ENCODE data around the gene IL31RA.
"Not testable (repeated sequence)": the region's sequence is repeated elsewhere in the genome, so short reads cannot be mapped to it uniquely, and the experiment has no call there.

Gene IL31RA

GRCh38 chr5:55850839-55851674 is at the start of gene IL31RA:
Gene IL31RA (plus strand): TSS chr5:55851357. CDS start chr5:55851571, 214 bp downstream.
- no peak for TF ChIP-seq ZFP3 (CRISPR knock-in tag; IDR thresholded peaks at IDR 0.05)
- TF ChIP-seq ZNF8 (CRISPR knock-in tag; IDR thresholded peaks at IDR 0.05), result no peak
- TF ChIP-seq GLIS3 (CRISPR knock-in tag; IDR thresholded peaks at IDR 0.05), result no peak
- TF ChIP-seq ZC3H10 (CRISPR knock-in tag; IDR thresholded peaks at IDR 0.05), result no peak
- TF ChIP-seq, protein P1, sequence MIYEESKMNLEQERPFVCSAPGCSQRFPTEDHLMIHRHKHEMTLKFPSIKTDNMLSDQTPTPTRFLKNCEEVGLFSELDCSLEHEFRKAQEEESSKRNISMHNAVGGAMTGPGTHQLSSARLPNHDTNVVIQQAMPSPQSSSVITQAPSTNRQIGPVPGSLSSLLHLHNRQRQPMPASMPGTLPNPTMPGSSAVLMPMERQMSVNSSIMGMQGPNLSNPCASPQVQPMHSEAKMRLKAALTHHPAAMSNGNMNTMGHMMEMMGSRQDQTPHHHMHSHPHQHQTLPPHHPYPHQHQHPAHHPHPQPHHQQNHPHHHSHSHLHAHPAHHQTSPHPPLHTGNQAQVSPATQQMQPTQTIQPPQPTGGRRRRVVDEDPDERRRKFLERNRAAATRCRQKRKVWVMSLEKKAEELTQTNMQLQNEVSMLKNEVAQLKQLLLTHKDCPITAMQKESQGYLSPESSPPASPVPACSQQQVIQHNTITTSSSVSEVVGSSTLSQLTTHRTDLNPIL (CRISPR knock-in tag; IDR thresholded peaks at IDR 0.05; ENCODE audit: low read depth), result no peak
- TF ChIP-seq, protein P2, sequence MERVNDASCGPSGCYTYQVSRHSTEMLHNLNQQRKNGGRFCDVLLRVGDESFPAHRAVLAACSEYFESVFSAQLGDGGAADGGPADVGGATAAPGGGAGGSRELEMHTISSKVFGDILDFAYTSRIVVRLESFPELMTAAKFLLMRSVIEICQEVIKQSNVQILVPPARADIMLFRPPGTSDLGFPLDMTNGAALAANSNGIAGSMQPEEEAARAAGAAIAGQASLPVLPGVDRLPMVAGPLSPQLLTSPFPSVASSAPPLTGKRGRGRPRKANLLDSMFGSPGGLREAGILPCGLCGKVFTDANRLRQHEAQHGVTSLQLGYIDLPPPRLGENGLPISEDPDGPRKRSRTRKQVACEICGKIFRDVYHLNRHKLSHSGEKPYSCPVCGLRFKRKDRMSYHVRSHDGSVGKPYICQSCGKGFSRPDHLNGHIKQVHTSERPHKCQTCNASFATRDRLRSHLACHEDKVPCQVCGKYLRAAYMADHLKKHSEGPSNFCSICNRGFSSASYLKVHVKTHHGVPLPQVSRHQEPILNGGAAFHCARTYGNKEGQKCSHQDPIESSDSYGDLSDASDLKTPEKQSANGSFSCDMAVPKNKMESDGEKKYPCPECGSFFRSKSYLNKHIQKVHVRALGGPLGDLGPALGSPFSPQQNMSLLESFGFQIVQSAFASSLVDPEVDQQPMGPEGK (CRISPR knock-in tag; IDR thresholded peaks at IDR 0.05; ENCODE audit: borderline replicate concordance), result no peak
- TF ChIP-seq ARNTL (CRISPR knock-in tag; IDR thresholded peaks at IDR 0.05; ENCODE audit: borderline replicate concordance, low read depth), result no peak
- no peak for TF ChIP-seq TCF4 (CRISPR knock-in tag; IDR thresholded peaks at IDR 0.05; ENCODE audit: borderline replicate concordance)
- no peak for TF ChIP-seq CSDC2 (CRISPR knock-in tag; IDR thresholded peaks at IDR 0.05)
- no peak for TF ChIP-seq RARB (CRISPR knock-in tag; IDR thresholded peaks at IDR 0.05)
- no peak for TF ChIP-seq ISL1 (CRISPR knock-in tag; IDR thresholded peaks at IDR 0.05)
- no peak for TF ChIP-seq ZNF70 (CRISPR knock-in tag; IDR thresholded peaks at IDR 0.05)
- TF ChIP-seq BACH2 (CRISPR knock-in tag; IDR thresholded peaks at IDR 0.05; ENCODE audit: borderline replicate concordance), result no peak
- TF ChIP-seq SNAI2 (CRISPR knock-in tag; IDR thresholded peaks at IDR 0.05), result no peak
- ATAC-seq, result peak; percentile 97

DNA sequence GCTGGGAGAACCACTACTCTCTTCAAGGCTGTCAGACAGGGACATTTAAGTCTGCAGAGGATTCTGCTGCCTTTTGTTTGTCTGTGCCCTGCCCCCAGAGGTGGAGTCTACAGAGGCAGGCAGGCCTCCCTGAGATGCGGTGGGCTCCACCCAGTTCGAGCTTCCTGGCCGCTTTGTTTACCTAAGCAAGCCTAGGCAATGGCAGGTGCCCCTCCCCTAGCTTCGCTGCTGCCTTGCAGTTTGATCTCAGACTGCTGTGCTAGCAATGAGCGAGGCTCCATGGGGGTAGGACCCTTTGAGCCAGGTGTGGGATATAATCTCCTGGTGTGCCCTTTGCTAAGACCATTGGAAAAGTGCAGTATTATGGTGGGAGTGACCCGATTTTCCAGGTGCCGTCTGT is 42.3 kb upstream of the IL31RA start:
- ATAC-seq, result not testable (repeated sequence)

GRCh38 chr5:55815939-55816338 is 35.2 kb upstream of the IL31RA start:
- ATAC-seq, result not testable (repeated sequence)

GRCh38 chr5:55816342-55816741 is 34.8 kb upstream of the IL31RA start:
- peak; percentile 55 for ATAC-seq

DNA sequence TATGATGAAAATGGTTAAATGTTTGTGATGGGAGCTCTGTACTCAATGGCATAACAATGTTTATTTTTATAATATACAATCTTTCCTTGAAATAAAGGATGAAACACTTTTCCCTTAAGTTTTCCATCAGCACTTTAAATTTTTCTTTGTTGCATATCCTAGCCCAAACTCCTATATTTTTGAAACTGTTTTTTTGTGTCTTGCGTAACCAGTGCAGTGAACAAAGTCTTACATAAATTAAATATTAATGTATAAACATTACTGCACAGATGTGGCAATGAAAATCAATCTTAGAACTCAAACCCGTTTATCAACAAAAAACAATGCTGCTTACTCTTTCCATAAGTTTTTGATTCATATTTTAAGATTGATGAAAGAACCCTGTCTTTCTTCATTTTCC is 34.1 kb upstream of the IL31RA start:
- ATAC-seq, result no peak
- TF ChIP-seq, protein P2 (CRISPR knock-in tag; IDR thresholded peaks at IDR 0.05; ENCODE audit: borderline replicate concordance), result no peak
- TF ChIP-seq ZFP3 (CRISPR knock-in tag; IDR thresholded peaks at IDR 0.05) (no peak), ESRRG (CRISPR knock-in tag; IDR thresholded peaks at IDR 0.05) (no peak), ZNF565 (CRISPR knock-in tag; conservative IDR thresholded peaks at IDR 0.05; ENCODE audit: low read depth) (no peak), ZFP30 (CRISPR knock-in tag; IDR thresholded peaks at IDR 0.05) (no peak), ZC3H10 (CRISPR knock-in tag; IDR thresholded peaks at IDR 0.05) (no peak), GLIS3 (CRISPR knock-in tag; IDR thresholded peaks at IDR 0.05) (no peak), TCF4 (CRISPR knock-in tag; IDR thresholded peaks at IDR 0.05; ENCODE audit: borderline replicate concordance) (no peak), OSR1 (CRISPR knock-in tag; IDR thresholded peaks at IDR 0.05) (no peak)
- TF ChIP-seq, protein P3, sequence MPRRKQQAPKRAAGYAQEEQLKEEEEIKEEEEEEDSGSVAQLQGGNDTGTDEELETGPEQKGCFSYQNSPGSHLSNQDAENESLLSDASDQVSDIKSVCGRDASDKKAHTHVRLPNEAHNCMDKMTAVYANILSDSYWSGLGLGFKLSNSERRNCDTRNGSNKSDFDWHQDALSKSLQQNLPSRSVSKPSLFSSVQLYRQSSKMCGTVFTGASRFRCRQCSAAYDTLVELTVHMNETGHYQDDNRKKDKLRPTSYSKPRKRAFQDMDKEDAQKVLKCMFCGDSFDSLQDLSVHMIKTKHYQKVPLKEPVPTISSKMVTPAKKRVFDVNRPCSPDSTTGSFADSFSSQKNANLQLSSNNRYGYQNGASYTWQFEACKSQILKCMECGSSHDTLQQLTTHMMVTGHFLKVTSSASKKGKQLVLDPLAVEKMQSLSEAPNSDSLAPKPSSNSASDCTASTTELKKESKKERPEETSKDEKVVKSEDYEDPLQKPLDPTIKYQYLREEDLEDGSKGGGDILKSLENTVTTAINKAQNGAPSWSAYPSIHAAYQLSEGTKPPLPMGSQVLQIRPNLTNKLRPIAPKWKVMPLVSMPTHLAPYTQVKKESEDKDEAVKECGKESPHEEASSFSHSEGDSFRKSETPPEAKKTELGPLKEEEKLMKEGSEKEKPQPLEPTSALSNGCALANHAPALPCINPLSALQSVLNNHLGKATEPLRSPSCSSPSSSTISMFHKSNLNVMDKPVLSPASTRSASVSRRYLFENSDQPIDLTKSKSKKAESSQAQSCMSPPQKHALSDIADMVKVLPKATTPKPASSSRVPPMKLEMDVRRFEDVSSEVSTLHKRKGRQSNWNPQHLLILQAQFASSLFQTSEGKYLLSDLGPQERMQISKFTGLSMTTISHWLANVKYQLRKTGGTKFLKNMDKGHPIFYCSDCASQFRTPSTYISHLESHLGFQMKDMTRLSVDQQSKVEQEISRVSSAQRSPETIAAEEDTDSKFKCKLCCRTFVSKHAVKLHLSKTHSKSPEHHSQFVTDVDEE (CRISPR knock-in tag; IDR thresholded peaks at IDR 0.05), result no peak

More at GRCh38 chr5:55816342-55816741, 34.8 kb upstream of the IL31RA start:
- TF ChIP-seq ZNF70 (CRISPR knock-in tag; IDR thresholded peaks at IDR 0.05) (no peak), ZC3H10 (CRISPR knock-in tag; IDR thresholded peaks at IDR 0.05) (no peak), CSDC2 (CRISPR knock-in tag; IDR thresholded peaks at IDR 0.05) (no peak), ZNF8 (CRISPR knock-in tag; IDR thresholded peaks at IDR 0.05) (no peak), POU6F1 (CRISPR knock-in tag; IDR thresholded peaks at IDR 0.05; ENCODE audit: borderline replicate concordance, low read depth) (no peak), ARNTL (CRISPR knock-in tag; IDR thresholded peaks at IDR 0.05; ENCODE audit: borderline replicate concordance, low read depth) (no peak), ZFP3 (CRISPR knock-in tag; IDR thresholded peaks at IDR 0.05) (no peak), BACH2 (CRISPR knock-in tag; IDR thresholded peaks at IDR 0.05; ENCODE audit: borderline replicate concordance) (no peak)
